Keratinocyte (primary cell): ENCODE results near the gene WDR7. TPM values are rescaled to one million over a fixed set of nuclear protein-coding genes. Genes with fewer than 3 reads are reported as not detected.

Experiments used
- DNase-seq: peaks from one replicate; pipeline ENCODE4 v3.0.0-alpha.2; 2011; ENCODE audit warnings: low read depth, missing footprints, low spot score
- FAIRE-seq: peaks from 2 replicates; lab custom pipeline; 2011; peaks lifted over from hg19 to GRCh38; lab: Jason Lieb, UNC
- H2AFZ ChIP-seq: 2 replicates; pipeline ENCODE4 v1.6.0; 2012; ENCODE audit warnings: low read length, control low read depth, inconsistent platforms; ENCODE audit not compliant: control insufficient read depth
- H3K27ac ChIP-seq: 2 replicates; pipeline ENCODE4 v1.5.1; 2011; ENCODE audit warnings: low read length; ENCODE audit not compliant: control insufficient read depth, insufficient read depth
- H3K27me3 ChIP-seq: 3 replicates; pipeline ENCODE4 v1.6.0; 2011; ENCODE audit warnings: low read length; ENCODE audit not compliant: control insufficient read depth, insufficient read depth; ENCODE audit errors: extremely low read depth
- H3K36me3 ChIP-seq, 2 experiments: 2 replicates in 1 of 2; 3 replicates in 1 of 2; pipeline ENCODE4 v1.5.1; 2011; ENCODE audit warnings: low read length in 2 of 2, mild to moderate bottlenecking in 1 of 2; ENCODE audit not compliant: control insufficient read depth in 2 of 2, insufficient read depth in 2 of 2; ENCODE audit errors: extremely low read depth in 1 of 2
- H3K4me1 ChIP-seq: 3 replicates; pipeline ENCODE4 v1.5.1; 2011; ENCODE audit warnings: low read length; ENCODE audit not compliant: control insufficient read depth, insufficient read depth; ENCODE audit errors: extremely low read depth
- H3K4me2 ChIP-seq: 3 replicates; pipeline ENCODE4 v1.6.0; 2011; ENCODE audit warnings: low read depth, low read length; ENCODE audit not compliant: control insufficient read depth, insufficient read depth; ENCODE audit errors: extremely low read depth
- H3K4me3 ChIP-seq, 3 experiments: fragments of 200-600 bp in 1 of 3; sonication (generic) in 1 of 3; 2 replicates in 2 of 3; 3 replicates in 1 of 3; pipeline ENCODE4 v1.5.1; 2011 to 2016; ENCODE audit warnings: low read length in 3 of 3, mild to moderate bottlenecking in 3 of 3, control low read depth in 2 of 3, inconsistent platforms in 1 of 3, low read depth in 1 of 3, mixed read lengths in 1 of 3, mixed run types in 1 of 3, moderate library complexity in 1 of 3; ENCODE audit not compliant: control insufficient read depth in 2 of 3, insufficient read depth in 2 of 3; ENCODE audit errors: extremely low read depth in 1 of 3
- H3K79me2 ChIP-seq: 2 replicates; pipeline ENCODE4 v1.6.0; 2012; ENCODE audit warnings: low read length; ENCODE audit not compliant: control insufficient read depth, insufficient read depth
- H3K9ac ChIP-seq: 3 replicates; pipeline ENCODE4 v1.6.0; 2011; ENCODE audit warnings: low read length; ENCODE audit not compliant: control insufficient read depth, insufficient read depth; ENCODE audit errors: extremely low read depth
- H3K9me1 ChIP-seq: 3 replicates; pipeline ENCODE4 v1.6.0; 2011; ENCODE audit warnings: low read length; ENCODE audit not compliant: control insufficient read depth, insufficient read depth; ENCODE audit errors: extremely low read depth
- H3K9me3 ChIP-seq: 2 replicates; pipeline ENCODE4 v1.5.1; 2012; ENCODE audit warnings: low read depth, low read length; ENCODE audit not compliant: control insufficient read depth
- H4K20me1 ChIP-seq: 3 replicates; pipeline ENCODE4 v1.6.0; 2011; ENCODE audit warnings: low read length; ENCODE audit not compliant: control insufficient read depth, insufficient read depth; ENCODE audit errors: extremely low read depth
- CTCF ChIP-seq, 3 experiments: IDR thresholded peaks in 1 of 3; conservative IDR thresholded peaks in 1 of 3; optimal IDR thresholded peaks in 1 of 3; 2 replicates in 2 of 3; 3 replicates in 1 of 3; pipeline versions ENCODE3 to v1.5.1; 2011; ENCODE audit warnings: low read length in 3 of 3, mild to moderate bottlenecking in 3 of 3, moderate library complexity in 2 of 3, control low read depth in 1 of 3, inconsistent platforms in 1 of 3; ENCODE audit not compliant: insufficient read depth in 2 of 3; ENCODE audit errors: extremely low read depth in 1 of 3
- EZH2 ChIP-seq: IDR thresholded peaks from one replicate; pipeline ENCODE4 v1.6.1; 2012; ENCODE audit warnings: inconsistent platforms, mild to moderate bottlenecking, low read length, moderate library complexity
- dilution Hi-C: fragments of 300-500 bp; cut with MboI; formaldehyde crosslinking; loops from one replicate; pipeline ENCODE4 v1.7.0; 2020; ENCODE audit warnings: low sequenced_read_pairs; ENCODE audit not compliant: extremely low pct_ligation_motif_present
- polyA plus RNA-seq, 5 experiments: library from polyadenylated mRNA; depleted of rRNA in 3 of 5; stranded (reverse) in 3 of 5; stranded (forward) in 1 of 5; unstranded in 1 of 5; fragments of >200 nt; gene quantifications; 1 replicate in 1 of 5; 2 replicates in 3 of 5; 3 replicates in 1 of 5; pipeline versions ENCODE4 v1.2.1 to v1.2.3, GENCODE V29; 2011 to 2012; ENCODE audit warnings: missing spikeins in 2 of 5, low read depth in 1 of 5, low replicate concordance in 1 of 5

The WDR7 gene
- polyA plus RNA-seq, 1 donor (not counting 4 experiments of a cell fraction or from before 2014, with no cell fraction given) = 6.9 TPM

DNA sequence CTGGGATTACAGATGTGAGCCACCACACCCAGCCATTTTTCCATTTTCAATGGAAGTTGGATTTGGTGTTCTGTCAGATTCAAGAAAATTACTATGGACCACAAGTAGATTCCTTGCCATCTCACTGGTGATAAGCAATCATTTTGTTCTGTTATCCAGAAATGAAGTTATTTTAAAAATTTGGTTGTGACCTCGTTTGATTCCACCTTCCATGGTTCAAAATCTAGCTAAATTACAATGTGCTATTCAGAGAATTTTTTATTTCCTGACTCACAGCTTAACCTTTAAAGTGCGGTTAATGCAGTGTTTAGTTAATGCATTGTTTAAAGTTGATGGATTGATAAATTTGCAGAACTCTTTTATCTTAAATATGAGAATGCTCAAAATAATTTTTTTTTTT is 252.5 kb downstream of the WDR7 start:
- dilution Hi-C loops = no loop called here
- no peaks in the 10 kb centered on the region for H4K20me1 ChIP-seq
- H3K4me2 ChIP-seq = no peak overlapping the region
- DNase-seq (no peak), FAIRE-seq (no peak)
- no peak overlapping the region for H3K9ac ChIP-seq
- H3K4me1 ChIP-seq = peaks cover 6% of the 10 kb centered on the region
- H3K27me3 ChIP-seq = no peaks in the 10 kb centered on the region
- H2AFZ ChIP-seq = no peak overlapping the region
- H3K36me3 ChIP-seq = no peaks in the 10 kb centered on the region
- no peaks in the 10 kb centered on the region for H3K79me2 ChIP-seq
- TF ChIP-seq CTCF (optimal IDR thresholded peaks at IDR 0.05 in 1 of 3, IDR thresholded peaks at IDR 0.05 in 1 of 3, conservative IDR thresholded peaks at IDR 0.05 in 1 of 3; ENCODE audit: extremely low read depth in 1 of 3, insufficient read depth in 2 of 3, low read length in 3 of 3) (no peak), EZH2 (no peak)
- no peaks in the 10 kb centered on the region for H3K9me1 ChIP-seq
- H3K4me3 ChIP-seq = no peak overlapping the region
- H3K27ac ChIP-seq = no peak overlapping the region
- H3K9me3 ChIP-seq = no peaks in the 10 kb centered on the region

GRCh38 chr18:56907771-56908170 is 256.6 kb downstream of the WDR7 start:
- Histone ChIP-seq H3K9ac (no peak overlapping the region), H3K4me2 (no peak overlapping the region), H3K27me3 (no peaks in the 10 kb centered on the region), H3K4me1 (peaks cover 1% of the 10 kb centered on the region), H2AFZ (no peak overlapping the region), H3K79me2 (no peaks in the 10 kb centered on the region), H3K36me3 (no peaks in the 10 kb centered on the region), H3K4me3 (no peak overlapping the region), H4K20me1 (no peaks in the 10 kb centered on the region), H3K9me3 (no peaks in the 10 kb centered on the region), H3K27ac (no peak overlapping the region), H3K9me1 (no peaks in the 10 kb centered on the region)
- DNase-seq = no peak
- no peak for FAIRE-seq
- dilution Hi-C loops = no loop called here
- TF ChIP-seq CTCF (optimal IDR thresholded peaks at IDR 0.05 in 1 of 3, IDR thresholded peaks at IDR 0.05 in 1 of 3, conservative IDR thresholded peaks at IDR 0.05 in 1 of 3; ENCODE audit: extremely low read depth in 1 of 3, insufficient read depth in 2 of 3, low read length in 3 of 3) = no peak
- TF ChIP-seq EZH2 = no peak
